GM23338 (cell line): ENCODE data around the gene GSTM2. TPM values are rescaled to one million over a fixed set of nuclear protein-coding genes. Genes with fewer than 3 reads are reported as not detected.

Experiments used
- CREB1 ChIP-seq: fragments of 250-450 bp; sonication (Bioruptor Pico); IDR thresholded peaks from 2 replicates; pipeline ENCODE4 v1.5.0; 2020; ENCODE audit warnings: low read depth, mild to moderate bottlenecking, moderate library complexity
- EZH2phosphoT487 ChIP-seq: fragments of 200-600 bp; sonication (generic); IDR thresholded peaks from one replicate; pipeline ENCODE4 v1.8.1; 2018; ENCODE audit warnings: antibody characterized with exemption; ENCODE audit not compliant: unreplicated experiment
- JUNB ChIP-seq: IDR thresholded peaks from one replicate; pipeline ENCODE4 v1.6.1; 2016; ENCODE audit warnings: antibody characterized with exemption; ENCODE audit not compliant: unreplicated experiment
- NANOG ChIP-seq: IDR thresholded peaks from 2 replicates; pipeline ENCODE4 v1.6.1; 2016; ENCODE audit warnings: antibody characterized with exemption, borderline replicate concordance
- POLR2AphosphoS5 ChIP-seq: IDR thresholded peaks from 2 replicates; pipeline ENCODE4 v1.6.1; 2016; ENCODE audit warnings: antibody characterized with exemption, low read depth
- REST ChIP-seq: IDR thresholded peaks from one replicate; pipeline ENCODE4 v1.6.1; 2018; ENCODE audit warnings: antibody characterized with exemption; ENCODE audit not compliant: unreplicated experiment
- ZNF331 ChIP-seq: fragments of 250-450 bp; sonication (Bioruptor Pico); IDR thresholded peaks from 2 replicates; pipeline ENCODE4 v1.5.0; 2020; ENCODE audit warnings: low read depth, mild to moderate bottlenecking, moderate library complexity
- ZNF462 ChIP-seq: fragments of 250-450 bp; sonication (Bioruptor Pico); IDR thresholded peaks from 2 replicates; pipeline ENCODE4 v1.5.0; 2020; ENCODE audit warnings: mild to moderate bottlenecking, moderate library complexity
- polyA plus RNA-seq: library from polyadenylated mRNA; unstranded; fragments of >200 nt; fragmentation: Nextera tagmentation; extraction: Ambion mirVana; gene quantifications from 2 replicates; pipeline ENCODE4 v1.2.1, GENCODE V29; 2016
- total RNA-seq: library from RNA; depleted of rRNA; stranded (reverse); fragments of >200 nt; shearing (Covaris generic); gene quantifications from 2 replicates; pipeline ENCODE4 v1.2.3, GENCODE V29; 2014

The GSTM2 gene
- total and polyA plus RNA-seq, 2 experiments from 2014 or later = 8.9 to 16.0 TPM

- TF ChIP-seq ZNF462 (CRISPR knock-in tag) (no peak), CREB1 (CRISPR knock-in tag) (no peak), EZH2phosphoT487 (no peak), ZNF331 (no peak), POLR2AphosphoS5 (no peak), JUNB (no peak), REST (no peak), NANOG (no peak)
Measured at GRCh38 chr1:109658533-109659042, 9.3 kb upstream of the GSTM2 start (continued).
